Vagina (tissue), 2 donors: ENCODE data around the gene SLC9A1.

Source experiments
- POLR2A ChIP-seq, 2 donors: fragments of 450-650 bp; IDR thresholded peaks; one replicate each; pipeline ENCODE4 v1.6.1; 2017; ENCODE audit warnings: antibody characterized with exemption in 2 of 2, mild to moderate bottlenecking in 2 of 2, moderate library complexity in 2 of 2
- TF ChIP-seq, protein P1 (sequence below), 3 experiments: fragments of 450-650 bp in 2 of 3; fragments of 200-600 bp in 1 of 3; sonication (generic) in 1 of 3; IDR thresholded peaks; one replicate each; pipeline ENCODE4 v1.5.1; 2017 to 2019; ENCODE audit warnings: antibody characterized with exemption in 3 of 3, mild to moderate bottlenecking in 2 of 3, moderate library complexity in 2 of 3

DNA sequence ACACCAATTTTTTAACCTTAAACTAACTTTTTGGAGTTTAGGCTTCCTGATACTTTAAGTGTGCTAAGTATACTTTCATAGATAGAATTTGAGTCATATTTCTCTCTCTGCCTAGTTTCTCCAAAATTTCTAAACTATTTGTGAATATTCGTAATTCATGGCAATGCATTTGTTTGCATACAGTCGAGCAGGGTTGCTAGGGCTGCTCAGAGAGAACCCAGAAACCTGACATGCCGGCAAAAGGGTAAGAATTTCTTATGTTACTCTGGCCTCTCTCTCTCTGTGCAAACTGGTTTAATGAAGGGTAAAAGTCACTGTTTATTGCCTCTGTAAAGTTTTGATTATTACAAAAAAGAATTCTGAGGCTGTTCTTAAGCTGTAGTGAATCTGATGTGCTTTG lies 25.1 kb upstream of the SLC9A1 start:
- TF ChIP-seq, protein P1, sequence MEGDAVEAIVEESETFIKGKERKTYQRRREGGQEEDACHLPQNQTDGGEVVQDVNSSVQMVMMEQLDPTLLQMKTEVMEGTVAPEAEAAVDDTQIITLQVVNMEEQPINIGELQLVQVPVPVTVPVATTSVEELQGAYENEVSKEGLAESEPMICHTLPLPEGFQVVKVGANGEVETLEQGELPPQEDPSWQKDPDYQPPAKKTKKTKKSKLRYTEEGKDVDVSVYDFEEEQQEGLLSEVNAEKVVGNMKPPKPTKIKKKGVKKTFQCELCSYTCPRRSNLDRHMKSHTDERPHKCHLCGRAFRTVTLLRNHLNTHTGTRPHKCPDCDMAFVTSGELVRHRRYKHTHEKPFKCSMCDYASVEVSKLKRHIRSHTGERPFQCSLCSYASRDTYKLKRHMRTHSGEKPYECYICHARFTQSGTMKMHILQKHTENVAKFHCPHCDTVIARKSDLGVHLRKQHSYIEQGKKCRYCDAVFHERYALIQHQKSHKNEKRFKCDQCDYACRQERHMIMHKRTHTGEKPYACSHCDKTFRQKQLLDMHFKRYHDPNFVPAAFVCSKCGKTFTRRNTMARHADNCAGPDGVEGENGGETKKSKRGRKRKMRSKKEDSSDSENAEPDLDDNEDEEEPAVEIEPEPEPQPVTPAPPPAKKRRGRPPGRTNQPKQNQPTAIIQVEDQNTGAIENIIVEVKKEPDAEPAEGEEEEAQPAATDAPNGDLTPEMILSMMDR (IDR thresholded peaks at IDR 0.05), result no peak
- no peak for TF ChIP-seq POLR2A (IDR thresholded peaks at IDR 0.05)
